ENCODE results near the gene RIMBP2. TPM values are rescaled to one million over a fixed set of nuclear protein-coding genes. Genes with fewer than 3 reads are reported as not detected.

RIMBP2 gene
- total RNA-seq, 5 donors from 2014 or later (not counting 1 experiment from before 2014, with no cell fraction given) = 0.10 to 0.38 TPM; not detected in 3

DNA sequence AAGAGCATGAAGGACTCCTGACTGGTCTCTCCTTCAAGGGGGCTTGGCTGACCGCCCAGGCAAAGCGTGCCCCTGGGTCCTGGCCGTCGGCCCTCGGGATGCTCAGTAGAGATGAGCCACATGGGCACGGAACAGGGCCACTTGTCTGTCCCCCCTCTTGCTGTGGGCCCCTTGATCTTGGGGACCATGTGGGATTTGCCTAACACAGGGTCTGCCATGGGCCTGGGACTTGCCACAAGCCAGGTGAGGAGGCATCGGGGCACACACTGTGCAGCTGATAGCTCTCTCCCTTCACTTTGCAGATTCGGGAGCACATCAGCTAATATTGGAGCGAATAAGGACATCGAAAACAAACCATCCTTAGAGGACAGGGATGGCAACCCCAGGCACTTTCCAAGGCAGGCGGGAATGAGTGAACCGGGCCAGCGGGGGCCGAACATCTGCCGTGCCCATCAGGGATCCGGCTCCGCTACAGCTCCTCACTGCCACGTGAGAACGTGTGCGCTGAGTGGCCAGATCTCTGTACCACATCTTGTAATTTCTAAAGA lies 290.3 kb downstream of the RIMBP2 start:
- DNase-seq (no peak), ATAC-seq (replicated peaks in 1 of 4) (no peak)
- WGBS (ENCODE audit: insufficient coverage) = 86% methylated on average over 18 of the region's 20 CpGs

GRCh38 chr12:130424858-130425697 lies 291.0 kb downstream of the RIMBP2 start:
- Mint-ChIP-seq H3K36me3 (no peaks in the 10 kb centered on the region), H3K4me3 (no peak overlapping the region), H3K27me3 (no peaks in the 10 kb centered on the region), H3K27ac (no peak overlapping the region), H3K4me1 (no peaks in the 10 kb centered on the region), H3K9me3 (no peaks in the 10 kb centered on the region)
- Histone ChIP-seq H3K9me3 (no peaks in the 10 kb centered on the region), H3K4me3 (ENCODE audit: control insufficient read depth in 1 of 2, extremely low read depth in 1 of 2, low read length in 1 of 2) (no peak overlapping the region), H3K27ac (ENCODE audit: low read length) (no peak overlapping the region), H3K4me1 (ENCODE audit: control insufficient read depth in 1 of 2, extremely low read depth in 1 of 2, insufficient read depth in 2 of 2, low read length in 2 of 2) (no peaks in the 10 kb centered on the region), H3K27me3 (replicated peaks in 1 of 2; ENCODE audit: control insufficient read depth in 2 of 2, extremely low read depth in 1 of 2, insufficient read depth in 2 of 2, low read length in 1 of 2) (peaks cover 0 to 2% of the 10 kb centered on the region in 2 experiments), H3K36me3 (ENCODE audit: control insufficient read depth in 2 of 2, extremely low read depth in 1 of 2, insufficient read depth in 1 of 2, low read length in 1 of 2) (no peaks in the 10 kb centered on the region)
- no peak for ATAC-seq (replicated peaks in 1 of 4)
- POLR2A ChIA-PET = no interaction called here
- no peak for DNase-seq
- CTCF ChIA-PET = no interaction called here
- 91% methylated on average over 36 of the region's 36 CpGs for WGBS (ENCODE audit: insufficient coverage)

More for the DNA sequence above, 290.3 kb downstream of the RIMBP2 start:
- Mint-ChIP-seq H3K36me3 (no peaks in the 10 kb centered on the region), H3K4me1 (no peaks in the 10 kb centered on the region), H3K27me3 (no peaks in the 10 kb centered on the region), H3K27ac (no peak overlapping the region), H3K9me3 (no peaks in the 10 kb centered on the region), H3K4me3 (no peak overlapping the region)
- H3K4me3 ChIP-seq (ENCODE audit: control insufficient read depth in 1 of 2, extremely low read depth in 1 of 2, low read length in 1 of 2) = no peak overlapping the region
- no peak overlapping the region for H3K27ac ChIP-seq (ENCODE audit: low read length)
- ChIA-PET CTCF (no interaction called here), POLR2A (no interaction called here)
- no peaks in the 10 kb centered on the region for H3K4me1 ChIP-seq (ENCODE audit: control insufficient read depth in 1 of 2, extremely low read depth in 1 of 2, insufficient read depth in 2 of 2, low read length in 2 of 2)
- H3K27me3 ChIP-seq (replicated peaks in 1 of 2; ENCODE audit: control insufficient read depth in 2 of 2, extremely low read depth in 1 of 2, insufficient read depth in 2 of 2, low read length in 1 of 2) = no peaks in the 10 kb centered on the region
- no peaks in the 10 kb centered on the region for H3K36me3 ChIP-seq (ENCODE audit: control insufficient read depth in 2 of 2, extremely low read depth in 1 of 2, insufficient read depth in 1 of 2, low read length in 1 of 2)
- no peaks in the 10 kb centered on the region for H3K9me3 ChIP-seq

DNA sequence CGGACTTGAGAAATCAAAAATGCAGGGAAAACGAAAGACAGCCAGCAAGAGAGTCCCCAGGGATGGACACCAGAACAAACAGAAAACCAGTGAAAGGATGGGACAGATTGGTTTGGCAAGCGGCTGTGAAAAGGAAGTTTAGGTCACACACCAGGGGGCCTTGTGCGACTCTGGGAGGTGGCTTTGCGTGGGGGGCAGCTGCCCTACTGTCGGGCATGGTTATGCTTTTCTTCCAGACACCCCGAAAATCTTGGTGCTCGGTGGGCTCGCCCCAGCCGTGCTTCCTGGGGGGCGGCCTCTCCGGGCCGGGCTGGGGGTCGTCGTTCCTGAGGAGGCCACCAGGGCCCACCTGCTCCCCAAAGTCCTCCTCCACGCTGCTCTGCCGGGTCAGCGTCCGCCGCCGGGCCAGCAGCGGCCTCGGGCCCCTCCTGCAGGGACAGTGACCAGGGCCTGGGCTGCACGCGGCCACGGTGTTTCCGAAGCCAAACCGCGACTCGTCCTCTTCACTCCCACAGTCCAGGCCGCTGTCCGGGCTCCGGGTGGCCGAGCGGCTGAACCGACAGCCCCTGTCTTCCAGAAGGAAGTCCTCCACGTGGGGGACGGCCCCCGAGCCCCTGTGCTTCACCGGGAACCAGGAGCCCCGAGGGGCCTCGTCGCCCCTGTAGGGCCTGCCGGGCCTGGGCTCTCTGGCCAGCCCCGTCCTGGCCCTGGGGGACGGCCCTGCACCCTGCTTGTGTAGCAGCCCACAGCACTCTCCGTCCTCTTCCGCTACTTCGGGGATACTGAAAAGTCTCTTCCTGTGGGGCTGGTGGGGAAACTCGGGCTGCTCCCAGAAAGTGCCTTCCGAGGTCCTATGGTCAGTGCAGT lies 291.9 kb downstream of the RIMBP2 start:
- 86% methylated on average over 40 of the region's 51 CpGs for WGBS (ENCODE audit: insufficient coverage)
- Mint-ChIP-seq H3K27me3 (no peaks in the 10 kb centered on the region), H3K4me3 (no peak overlapping the region), H3K4me1 (no peaks in the 10 kb centered on the region), H3K9me3 (no peaks in the 10 kb centered on the region), H3K27ac (no peak overlapping the region), H3K36me3 (no peaks in the 10 kb centered on the region)
- H3K4me3 ChIP-seq (ENCODE audit: control insufficient read depth in 1 of 2, extremely low read depth in 1 of 2, low read length in 1 of 2) = no peak overlapping the region
- no peak overlapping the region for H3K27ac ChIP-seq (ENCODE audit: low read length)
- H3K27me3 ChIP-seq (replicated peaks in 1 of 2; ENCODE audit: control insufficient read depth in 2 of 2, extremely low read depth in 1 of 2, insufficient read depth in 2 of 2, low read length in 1 of 2) = peaks cover 0 to 2% of the 10 kb centered on the region in 2 experiments
- H3K36me3 ChIP-seq (ENCODE audit: control insufficient read depth in 2 of 2, extremely low read depth in 1 of 2, insufficient read depth in 1 of 2, low read length in 1 of 2) = no peaks in the 10 kb centered on the region
- H3K9me3 ChIP-seq = no peaks in the 10 kb centered on the region
- CTCF ChIA-PET = no interaction called here
- H3K4me1 ChIP-seq (ENCODE audit: control insufficient read depth in 1 of 2, extremely low read depth in 1 of 2, insufficient read depth in 2 of 2, low read length in 2 of 2) = no peaks in the 10 kb centered on the region
- DNase-seq (no peak), ATAC-seq (replicated peaks in 1 of 4) (no peak)
- POLR2A ChIA-PET = no interaction called here

GRCh38 chr12:130423136-130423535 lies 293.0 kb downstream of the RIMBP2 start:
- no peak for DNase-seq
- H3K27me3 Mint-ChIP-seq = peaks cover 0 to 2% of the 10 kb centered on the region in 2 donors
- Histone ChIP-seq H3K4me1 (ENCODE audit: control insufficient read depth in 1 of 2, extremely low read depth in 1 of 2, insufficient read depth in 2 of 2, low read length in 2 of 2) (no peaks in the 10 kb centered on the region), H3K9me3 (no peaks in the 10 kb centered on the region), H3K27ac (ENCODE audit: low read length) (no peak overlapping the region), H3K27me3 (replicated peaks in 1 of 2; ENCODE audit: control insufficient read depth in 2 of 2, extremely low read depth in 1 of 2, insufficient read depth in 2 of 2, low read length in 1 of 2) (peaks cover 0 to 2% of the 10 kb centered on the region in 2 experiments), H3K36me3 (ENCODE audit: control insufficient read depth in 2 of 2, extremely low read depth in 1 of 2, insufficient read depth in 1 of 2, low read length in 1 of 2) (no peaks in the 10 kb centered on the region), H3K4me3 (ENCODE audit: control insufficient read depth in 1 of 2, extremely low read depth in 1 of 2, low read length in 1 of 2) (no peak overlapping the region)
- no peak overlapping the region for H3K4me3 Mint-ChIP-seq
- ChIA-PET CTCF (no interaction called here), POLR2A (no interaction called here)
- H3K27ac Mint-ChIP-seq = no peak overlapping the region
- no peaks in the 10 kb centered on the region for H3K4me1 Mint-ChIP-seq
- 89% methylated on average over 5 of the region's 11 CpGs for WGBS (ENCODE audit: insufficient coverage)
- H3K36me3 Mint-ChIP-seq = no peaks in the 10 kb centered on the region
- ATAC-seq (replicated peaks in 1 of 4) = no peak
- H3K9me3 Mint-ChIP-seq = no peaks in the 10 kb centered on the region

DNA sequence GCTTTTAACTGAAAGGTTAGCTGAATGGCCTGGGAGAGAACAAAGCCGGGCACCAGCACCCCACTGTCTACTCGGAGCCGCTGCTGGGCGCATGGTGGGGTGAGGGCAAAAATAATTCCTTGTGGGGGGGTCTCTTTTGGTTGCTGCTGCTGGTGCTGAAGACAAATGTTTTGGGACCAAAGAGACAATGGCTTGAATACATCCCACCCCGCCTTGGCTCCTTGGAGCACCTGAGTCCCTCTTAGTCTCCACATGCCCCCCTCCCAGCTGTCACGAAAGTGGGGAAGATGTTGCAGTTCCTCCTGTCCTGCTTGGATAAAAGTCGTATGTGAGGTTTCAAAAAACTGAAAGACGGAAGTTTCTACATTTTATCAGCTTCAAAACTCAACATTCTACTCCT lies 293.4 kb downstream of the RIMBP2 start:
- peaks cover 0 to 2% of the 10 kb centered on the region in 2 donors for H3K27me3 Mint-ChIP-seq
- CTCF ChIA-PET = no interaction called here
- no peaks in the 10 kb centered on the region for H3K9me3 Mint-ChIP-seq
- DNase-seq (no peak), ATAC-seq (replicated peaks in 1 of 4) (no peak)
- no peak overlapping the region for H3K27ac Mint-ChIP-seq
- POLR2A ChIA-PET = no interaction called here
- no peaks in the 10 kb centered on the region for H3K36me3 Mint-ChIP-seq
- H3K27ac ChIP-seq (ENCODE audit: low read length) = no peak overlapping the region
- no peak overlapping the region for H3K4me3 ChIP-seq (ENCODE audit: control insufficient read depth in 1 of 2, extremely low read depth in 1 of 2, low read length in 1 of 2)
- H3K36me3 ChIP-seq (ENCODE audit: control insufficient read depth in 2 of 2, extremely low read depth in 1 of 2, insufficient read depth in 1 of 2, low read length in 1 of 2) = no peaks in the 10 kb centered on the region
- H3K9me3 ChIP-seq = no peaks in the 10 kb centered on the region
- H3K4me3 Mint-ChIP-seq = no peak overlapping the region
- no peaks in the 10 kb centered on the region for H3K4me1 Mint-ChIP-seq
- WGBS (ENCODE audit: insufficient coverage) = 94% methylated on average over 6 of the region's 8 CpGs
- H3K27me3 ChIP-seq (replicated peaks in 1 of 2; ENCODE audit: control insufficient read depth in 2 of 2, extremely low read depth in 1 of 2, insufficient read depth in 2 of 2, low read length in 1 of 2) = peaks cover 0 to 2% of the 10 kb centered on the region in 2 experiments
- H3K4me1 ChIP-seq (ENCODE audit: control insufficient read depth in 1 of 2, extremely low read depth in 1 of 2, insufficient read depth in 2 of 2, low read length in 2 of 2) = no peaks in the 10 kb centered on the region

GRCh38 chr12:130421896-130422295 lies 294.2 kb downstream of the RIMBP2 start:
- Histone ChIP-seq H3K36me3 (ENCODE audit: control insufficient read depth in 2 of 2, extremely low read depth in 1 of 2, insufficient read depth in 1 of 2, low read length in 1 of 2) (no peaks in the 10 kb centered on the region), H3K4me3 (ENCODE audit: control insufficient read depth in 1 of 2, extremely low read depth in 1 of 2, low read length in 1 of 2) (no peak overlapping the region), H3K27ac (ENCODE audit: low read length) (no peak overlapping the region), H3K9me3 (no peaks in the 10 kb centered on the region), H3K27me3 (replicated peaks in 1 of 2; ENCODE audit: control insufficient read depth in 2 of 2, extremely low read depth in 1 of 2, insufficient read depth in 2 of 2, low read length in 1 of 2) (peaks cover 0 to 2% of the 10 kb centered on the region in 2 experiments), H3K4me1 (ENCODE audit: control insufficient read depth in 1 of 2, extremely low read depth in 1 of 2, insufficient read depth in 2 of 2, low read length in 2 of 2) (no peaks in the 10 kb centered on the region)
- no peak for ATAC-seq (replicated peaks in 1 of 4)
- Mint-ChIP-seq H3K4me3 (no peak overlapping the region), H3K4me1 (no peaks in the 10 kb centered on the region), H3K27me3 (peaks cover 0 to 2% of the 10 kb centered on the region in 2 donors), H3K27ac (no peak overlapping the region), H3K9me3 (no peaks in the 10 kb centered on the region), H3K36me3 (no peaks in the 10 kb centered on the region)
- POLR2A ChIA-PET = no interaction called here
- DNase-seq = no peak
- WGBS (ENCODE audit: insufficient coverage) = 79% methylated on average over 6 of the region's 6 CpGs
- CTCF ChIA-PET = no interaction called here

Measured in T-cell (primary cell).